ENCODE results near the gene SLC35A3.

The SLC35A3 gene

DNA sequence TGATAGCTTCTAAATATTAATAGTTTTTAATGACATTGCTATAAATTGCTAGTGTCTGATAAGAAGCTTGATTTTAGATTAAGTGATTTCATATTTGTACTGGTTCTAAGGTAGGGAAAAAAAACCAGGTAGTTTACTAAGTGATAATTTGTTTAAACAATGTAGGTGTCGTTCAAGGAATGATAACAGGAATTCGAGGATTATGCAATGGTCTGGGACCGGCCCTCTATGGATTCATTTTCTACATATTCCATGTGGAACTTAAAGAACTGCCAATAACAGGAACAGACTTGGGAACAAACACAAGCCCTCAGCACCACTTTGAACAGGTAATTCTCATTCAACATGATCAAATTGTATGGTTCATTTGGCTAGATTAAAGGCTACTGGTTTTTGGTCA, 110.5 kb downstream of the SLC35A3 start:
- DNase-seq, result no peak
